Measurements from ENCODE around the gene GUCD1.

GUCD1 gene

GRCh38 chr22:24500277-24500820, 54.6 kb downstream of the GUCD1 start:
- H3K27me3 ChIP-seq (ENCODE audit: control insufficient read depth, insufficient read depth, low read length): no peaks in the 10 kb centered on the region
- no peak overlapping the region for H3K4me2 ChIP-seq (ENCODE audit: low read length)
- H3K79me2 ChIP-seq: no peaks in the 10 kb centered on the region
- H3K4me3 ChIP-seq (ENCODE audit: low read depth, low read length): no peak overlapping the region
- H3K9me3 ChIP-seq (ENCODE audit: control insufficient read depth, low read length): no peaks in the 10 kb centered on the region
- TF ChIP-seq CTCF (IDR thresholded peaks at IDR 0.05): no peak
- H2AFZ ChIP-seq: no peak overlapping the region
- no peaks in the 10 kb centered on the region for H3K36me3 ChIP-seq (ENCODE audit: control insufficient read depth, insufficient read depth, low read length)
- no peak overlapping the region for H3K27ac ChIP-seq
- no peaks in the 10 kb centered on the region for H3K4me1 ChIP-seq
- no peak overlapping the region for H3K9ac ChIP-seq

GRCh38 chr22:24499706-24500276, 55.1 kb downstream of the GUCD1 start:
- no peak for TF ChIP-seq CTCF (IDR thresholded peaks at IDR 0.05)
- Histone ChIP-seq H3K27me3 (ENCODE audit: control insufficient read depth, insufficient read depth, low read length) (no peaks in the 10 kb centered on the region), H2AFZ (no peak overlapping the region), H3K27ac (no peak overlapping the region), H3K4me3 (ENCODE audit: low read depth, low read length) (no peak overlapping the region), H3K36me3 (ENCODE audit: control insufficient read depth, insufficient read depth, low read length) (no peaks in the 10 kb centered on the region), H3K4me1 (no peaks in the 10 kb centered on the region), H3K4me2 (ENCODE audit: low read length) (no peak overlapping the region), H3K9ac (no peak overlapping the region), H3K9me3 (ENCODE audit: control insufficient read depth, low read length) (no peaks in the 10 kb centered on the region), H3K79me2 (no peaks in the 10 kb centered on the region)

GRCh38 chr22:24498824-24499223, 56.1 kb downstream of the GUCD1 start:
- Histone ChIP-seq H3K4me3 (ENCODE audit: low read depth, low read length) (no peak overlapping the region), H3K9ac (no peak overlapping the region), H2AFZ (no peak overlapping the region), H3K9me3 (ENCODE audit: control insufficient read depth, low read length) (no peaks in the 10 kb centered on the region), H3K36me3 (ENCODE audit: control insufficient read depth, insufficient read depth, low read length) (no peaks in the 10 kb centered on the region), H3K79me2 (no peaks in the 10 kb centered on the region), H3K27me3 (ENCODE audit: control insufficient read depth, insufficient read depth, low read length) (no peaks in the 10 kb centered on the region), H3K4me2 (ENCODE audit: low read length) (no peak overlapping the region), H3K27ac (no peak overlapping the region), H3K4me1 (no peaks in the 10 kb centered on the region)
- no peak for TF ChIP-seq CTCF (IDR thresholded peaks at IDR 0.05)

- Histone ChIP-seq H3K4me1 (no peaks in the 10 kb centered on the region), H3K79me2 (no peaks in the 10 kb centered on the region), H3K27ac (no peak overlapping the region), H3K4me3 (ENCODE audit: low read depth, low read length) (no peak overlapping the region), H3K4me2 (ENCODE audit: low read length) (no peak overlapping the region), H3K9ac (no peak overlapping the region), H3K27me3 (ENCODE audit: control insufficient read depth, insufficient read depth, low read length) (no peaks in the 10 kb centered on the region), H2AFZ (no peak overlapping the region), H3K9me3 (ENCODE audit: control insufficient read depth, low read length) (no peaks in the 10 kb centered on the region), H3K36me3 (ENCODE audit: control insufficient read depth, insufficient read depth, low read length) (no peaks in the 10 kb centered on the region)
- TF ChIP-seq CTCF (IDR thresholded peaks at IDR 0.05): no peak
Measured at GRCh38 chr22:24497841-24498258, 57.1 kb downstream of the GUCD1 start.

- Histone ChIP-seq H2AFZ (no peak overlapping the region), H3K9me3 (ENCODE audit: control insufficient read depth, low read length) (no peaks in the 10 kb centered on the region), H3K9ac (no peak overlapping the region), H3K36me3 (ENCODE audit: control insufficient read depth, insufficient read depth, low read length) (no peaks in the 10 kb centered on the region), H3K4me3 (ENCODE audit: low read depth, low read length) (no peak overlapping the region), H3K4me2 (ENCODE audit: low read length) (no peak overlapping the region), H3K27ac (no peak overlapping the region), H3K27me3 (ENCODE audit: control insufficient read depth, insufficient read depth, low read length) (no peaks in the 10 kb centered on the region), H3K79me2 (no peaks in the 10 kb centered on the region), H3K4me1 (no peaks in the 10 kb centered on the region)
- TF ChIP-seq CTCF (IDR thresholded peaks at IDR 0.05): no peak
Measured at GRCh38 chr22:24496661-24497060, 58.3 kb downstream of the GUCD1 start.

Data from parathyroid adenoma (tissue), 2 donors.